Middle frontal gyrus (tissue), 1 donor: ENCODE results near the gene SETMAR.
"Not testable (repeated sequence)": the region's sequence is repeated elsewhere in the genome, so short reads cannot be mapped to it uniquely, and the experiment has no call there.

Source experiments
- DNase-seq: peaks from one replicate; pipeline ENCODE4 v3.0.0-alpha.2; 2015; ENCODE audit warnings: low spot score; ENCODE audit errors: extremely low spot score

Gene SETMAR

GRCh38 chr3:4303187-4304123, at the start of gene SETMAR:
Gene SETMAR, plus strand, starts transcription at chr3:4303369. Its CDS starts 2 bp downstream, at chr3:4303371.
- DNase-seq, result peak; percentile 80

- DNase-seq, result no peak
These were observed 41.8 kb upstream of the SETMAR start for GRCh38 chr3:4261406-4261805.

GRCh38 chr3:4264040-4264439, 39.1 kb upstream of the SETMAR start:
- DNase-seq, result no peak

GRCh38 chr3:4270720-4271119, 32.4 kb upstream of the SETMAR start:
- DNase-seq, result no peak

- DNase-seq, result peak; percentile 53
These were observed 31.3 kb upstream of the SETMAR start for GRCh38 chr3:4271834-4272233.

- DNase-seq, result peak; percentile 71
These were observed 23.6 kb upstream of the SETMAR start for GRCh38 chr3:4279516-4280105.

- DNase-seq, result no peak
These were observed 21.2 kb upstream of the SETMAR start for GRCh38 chr3:4281991-4282390.

GRCh38 chr3:4284865-4285264, 18.3 kb upstream of the SETMAR start:
- DNase-seq, result no peak

- DNase-seq, result no peak
These were observed 14.1 kb upstream of the SETMAR start for GRCh38 chr3:4289044-4289443.

GRCh38 chr3:4290272-4290893, 12.8 kb upstream of the SETMAR start:
- peak; percentile 50 for DNase-seq

- DNase-seq, result no peak
These were observed 10.9 kb upstream of the SETMAR start for GRCh38 chr3:4292301-4292700.

- DNase-seq, result no peak
These were observed 8.4 kb upstream of the SETMAR start for GRCh38 chr3:4294616-4295327.

- not testable (repeated sequence) for DNase-seq
These were observed 6.7 kb upstream of the SETMAR start for GRCh38 chr3:4296454-4296853.

- DNase-seq, result no peak
These were observed 5.7 kb upstream of the SETMAR start for GRCh38 chr3:4297486-4297885.

- DNase-seq, result no peak
These were observed 422 bp upstream of the SETMAR start for GRCh38 chr3:4302747-4303146.

- DNase-seq, result not testable (repeated sequence)
These were observed 2.0 kb downstream of the SETMAR start for GRCh38 chr3:4305210-4305609.

- no peak for DNase-seq
These were observed 2.9 kb downstream of the SETMAR start for GRCh38 chr3:4306091-4306490.

- no peak for DNase-seq
These were observed 3.7 kb downstream of the SETMAR start for GRCh38 chr3:4306860-4307259.

GRCh38 chr3:4309491-4310128, 6.4 kb downstream of the SETMAR start:
- no peak for DNase-seq

- no peak for DNase-seq
These were observed 7.8 kb downstream of the SETMAR start for GRCh38 chr3:4310971-4311370.

- DNase-seq, result no peak
These were observed 8.3 kb downstream of the SETMAR start for GRCh38 chr3:4311496-4311895.
